Measurements from ENCODE around the gene RCC2.

DNA sequence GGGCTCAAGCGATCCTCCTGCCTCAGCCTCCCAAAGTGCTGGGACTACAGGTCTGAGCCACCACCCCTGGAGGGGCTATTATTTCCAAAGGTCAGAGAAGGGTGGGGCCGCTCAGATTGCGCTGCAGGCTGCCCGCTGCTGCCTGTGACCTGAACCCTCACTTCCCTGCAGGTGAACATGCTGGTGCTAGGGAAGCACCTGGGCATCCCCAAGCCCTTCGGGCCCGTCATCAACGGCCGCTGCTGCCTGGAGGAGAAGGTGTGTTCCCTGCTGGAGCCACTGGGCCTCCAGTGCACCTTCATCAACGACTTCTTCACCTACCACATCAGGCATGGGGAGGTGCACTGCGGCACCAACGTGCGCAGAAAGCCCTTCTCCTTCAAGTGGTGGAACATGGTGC lies 76.1 kb downstream of the RCC2 start:
- TF ChIP-seq, protein P1, sequence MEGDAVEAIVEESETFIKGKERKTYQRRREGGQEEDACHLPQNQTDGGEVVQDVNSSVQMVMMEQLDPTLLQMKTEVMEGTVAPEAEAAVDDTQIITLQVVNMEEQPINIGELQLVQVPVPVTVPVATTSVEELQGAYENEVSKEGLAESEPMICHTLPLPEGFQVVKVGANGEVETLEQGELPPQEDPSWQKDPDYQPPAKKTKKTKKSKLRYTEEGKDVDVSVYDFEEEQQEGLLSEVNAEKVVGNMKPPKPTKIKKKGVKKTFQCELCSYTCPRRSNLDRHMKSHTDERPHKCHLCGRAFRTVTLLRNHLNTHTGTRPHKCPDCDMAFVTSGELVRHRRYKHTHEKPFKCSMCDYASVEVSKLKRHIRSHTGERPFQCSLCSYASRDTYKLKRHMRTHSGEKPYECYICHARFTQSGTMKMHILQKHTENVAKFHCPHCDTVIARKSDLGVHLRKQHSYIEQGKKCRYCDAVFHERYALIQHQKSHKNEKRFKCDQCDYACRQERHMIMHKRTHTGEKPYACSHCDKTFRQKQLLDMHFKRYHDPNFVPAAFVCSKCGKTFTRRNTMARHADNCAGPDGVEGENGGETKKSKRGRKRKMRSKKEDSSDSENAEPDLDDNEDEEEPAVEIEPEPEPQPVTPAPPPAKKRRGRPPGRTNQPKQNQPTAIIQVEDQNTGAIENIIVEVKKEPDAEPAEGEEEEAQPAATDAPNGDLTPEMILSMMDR (IDR thresholded peaks at IDR 0.05; ENCODE audit: low read depth, low read length): no peak
- TF ChIP-seq, protein P2, sequence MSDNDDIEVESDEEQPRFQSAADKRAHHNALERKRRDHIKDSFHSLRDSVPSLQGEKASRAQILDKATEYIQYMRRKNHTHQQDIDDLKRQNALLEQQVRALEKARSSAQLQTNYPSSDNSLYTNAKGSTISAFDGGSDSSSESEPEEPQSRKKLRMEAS (IDR thresholded peaks at IDR 0.05; ENCODE audit: low read depth, low read length): no peak
- TF ChIP-seq MYC (IDR thresholded peaks at IDR 0.05; ENCODE audit: low read depth, low read length): no peak

Data from NB4 (cell line).